ENCODE measurements around the gene OSTM1.
"Not testable (repeated sequence)": the region's sequence is repeated elsewhere in the genome, so short reads cannot be mapped to it uniquely, and the experiment has no call there.

The OSTM1 gene

DNA sequence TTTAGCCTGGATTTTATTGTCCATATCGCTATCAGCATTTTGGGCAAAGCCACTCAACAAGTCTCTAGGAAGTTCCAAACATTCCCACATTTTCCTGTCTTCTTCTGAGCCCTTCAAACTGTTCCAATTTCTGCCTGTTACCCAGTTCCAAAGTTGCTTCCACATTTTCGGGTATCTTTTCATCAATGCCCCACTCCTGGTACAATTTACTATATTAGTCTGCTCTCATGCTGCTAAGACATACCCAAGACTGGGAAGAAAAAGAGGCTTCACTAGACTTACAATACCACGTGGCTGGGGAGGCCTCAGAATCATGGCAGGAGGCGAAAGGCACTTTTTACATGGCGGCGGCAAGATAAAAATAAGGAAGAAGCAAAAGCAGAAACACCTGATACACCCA lies 58.3 kb downstream of the OSTM1 start:
- not testable (repeated sequence) for DNase-seq

DNA sequence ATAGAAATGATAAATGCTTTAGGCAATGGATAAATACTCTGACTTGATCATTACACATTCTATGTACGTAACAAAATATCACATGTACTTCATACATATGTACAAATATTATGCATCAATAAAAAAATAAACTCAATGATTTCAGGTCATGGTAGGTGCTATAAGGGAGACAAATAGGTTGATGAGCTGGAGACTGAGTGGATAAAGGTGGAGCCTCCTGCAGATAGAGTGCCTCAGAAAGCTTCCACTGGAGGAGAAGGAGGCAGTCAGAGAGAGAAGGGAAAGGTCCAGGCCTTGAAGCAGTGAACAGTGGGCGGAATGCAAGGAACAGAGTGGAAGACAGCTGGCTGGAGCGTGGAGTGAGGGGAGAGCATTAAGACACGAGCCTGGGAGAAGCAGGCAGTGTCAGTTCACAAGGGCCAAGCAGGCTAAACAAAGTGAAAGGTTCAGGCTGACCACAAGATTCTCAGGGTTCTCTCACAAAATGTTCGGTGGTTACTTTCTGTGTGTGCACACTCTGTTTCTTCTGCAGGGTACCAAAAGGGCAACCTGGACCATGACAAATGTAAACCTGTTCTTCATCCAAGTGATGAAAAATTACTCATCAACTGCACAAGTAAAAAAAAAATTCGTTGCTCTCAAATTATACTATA lies 60.6 kb downstream of the OSTM1 start:
- DNase-seq: no peak

- DNase-seq: no peak
These were observed 64.6 kb downstream of the OSTM1 start for GRCh38 chr6:108009894-108010293.

- DNase-seq: not testable (repeated sequence)
These were observed 65.3 kb downstream of the OSTM1 start for GRCh38 chr6:108009258-108009657.

GRCh38 chr6:108008363-108008762 lies 66.2 kb downstream of the OSTM1 start:
- no peak for DNase-seq

DNA sequence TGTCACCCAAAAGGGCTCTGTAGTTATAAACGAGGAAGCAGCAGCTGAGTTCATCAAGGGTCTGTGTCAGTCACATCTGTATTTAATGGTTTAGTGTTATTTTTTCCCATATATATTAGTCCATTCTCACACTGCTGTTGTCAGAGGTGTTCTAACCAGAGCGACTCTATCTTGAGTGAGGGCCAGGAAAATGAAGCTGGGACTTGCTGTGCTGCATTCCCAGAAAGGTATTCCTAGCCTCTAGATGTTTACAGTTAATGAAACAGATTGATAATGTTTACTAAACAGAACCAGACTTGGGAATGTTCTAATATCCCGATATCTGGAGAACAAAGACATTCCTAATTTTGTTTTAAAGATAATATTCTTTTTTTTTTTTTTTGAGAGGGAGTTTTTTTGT lies 68.6 kb downstream of the OSTM1 start:
- no peak for DNase-seq

DNA sequence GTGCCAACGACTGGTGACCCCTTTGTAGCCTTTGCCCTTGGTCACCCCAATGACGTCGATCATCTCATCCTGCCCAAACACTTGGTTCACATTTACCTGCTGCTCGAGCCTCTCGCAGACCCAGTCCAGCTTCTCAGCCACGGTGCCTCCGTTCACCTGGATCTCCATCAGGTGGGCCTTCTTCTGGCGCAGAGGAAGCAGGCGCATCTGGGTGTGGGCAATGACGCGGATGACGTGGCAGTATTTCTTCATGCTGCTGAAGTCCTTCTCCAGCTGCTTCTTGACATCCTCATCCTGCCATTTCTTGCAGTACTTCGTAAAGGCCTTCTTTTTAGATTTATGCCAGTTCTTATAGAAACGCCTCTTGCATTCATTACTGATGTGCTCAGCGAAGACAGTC lies 69.7 kb downstream of the OSTM1 start:
- DNase-seq: no peak

GRCh38 chr6:108002365-108003221 lies 71.9 kb downstream of the OSTM1 start:
- no peak for DNase-seq

- no peak for DNase-seq
These were observed 72.8 kb downstream of the OSTM1 start for GRCh38 chr6:108001696-108002231.

DNA sequence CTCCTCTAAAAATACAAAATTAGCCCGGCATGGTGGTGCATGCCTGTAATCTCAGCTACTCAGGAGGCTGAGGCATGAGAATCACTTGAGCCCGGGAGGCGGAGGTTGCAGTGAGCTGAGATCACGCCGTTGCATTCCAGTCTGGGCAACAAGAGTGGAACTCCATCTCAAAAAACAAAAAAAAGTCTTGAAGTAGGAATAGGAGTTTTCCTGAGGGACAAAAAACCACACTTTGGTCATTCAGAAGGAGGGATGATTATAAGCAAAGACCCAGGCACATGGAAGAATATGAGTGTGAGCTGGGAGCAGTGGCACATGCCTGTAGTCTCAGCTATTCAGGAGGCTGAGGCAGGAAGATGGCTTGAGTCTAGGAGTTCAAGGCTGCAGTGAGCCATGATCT lies 74.3 kb downstream of the OSTM1 start:
- not testable (repeated sequence) for DNase-seq

DNA sequence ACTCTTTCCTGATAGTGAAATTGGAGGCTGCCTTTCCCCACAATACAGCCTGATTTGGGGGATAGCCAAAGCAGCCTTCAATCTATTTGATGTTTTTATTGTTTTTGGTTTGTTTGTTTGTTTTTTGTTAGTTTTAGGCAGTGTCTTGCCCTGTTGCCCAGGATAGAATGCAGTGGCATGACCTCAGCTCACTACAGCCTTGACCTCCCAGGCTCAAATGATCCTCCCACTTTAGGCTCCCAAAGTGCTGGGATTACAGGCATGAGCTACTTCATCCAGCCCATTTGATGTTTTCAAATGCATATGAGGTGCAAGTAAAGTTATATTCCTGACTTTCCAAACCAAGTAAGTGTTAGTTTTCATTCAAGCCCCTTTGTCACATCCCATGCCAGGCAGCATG lies 75.2 kb downstream of the OSTM1 start:
- no peak for DNase-seq

DNA sequence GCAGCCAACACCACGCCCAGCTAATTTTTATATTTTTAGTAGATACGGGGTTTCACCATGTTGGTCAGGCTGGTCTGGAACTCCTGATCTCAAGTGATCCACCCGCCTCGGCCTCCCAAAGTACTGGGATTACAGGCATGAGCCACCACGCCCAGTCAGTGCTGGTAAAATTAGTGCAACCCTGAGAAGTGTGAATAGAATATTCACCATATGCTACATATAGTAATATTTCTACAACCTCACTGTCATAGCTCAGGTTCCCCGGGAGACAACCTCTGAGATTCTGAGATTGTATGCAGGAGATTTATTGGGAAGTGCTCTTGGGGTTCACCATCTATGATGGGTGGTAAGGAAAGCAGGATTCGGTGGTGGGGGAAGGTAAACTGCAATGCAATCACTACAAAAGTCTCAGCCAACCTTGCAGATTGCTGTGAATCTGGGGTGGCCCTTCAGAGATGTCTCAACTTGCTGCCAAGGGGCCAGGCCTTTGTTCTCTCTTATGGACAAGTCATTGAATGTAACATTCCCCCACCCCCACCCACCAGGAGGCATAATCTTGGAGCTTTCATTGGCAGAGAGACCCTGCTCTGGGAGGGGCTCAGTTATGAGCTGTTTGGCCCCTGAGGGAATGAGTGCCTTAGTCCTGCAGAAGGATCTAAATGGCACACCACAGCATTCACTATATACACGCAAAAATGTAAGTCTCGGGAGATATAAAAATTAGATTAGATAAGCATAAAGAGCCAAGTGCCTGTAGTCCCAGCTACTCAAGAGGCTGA lies 82.6 kb downstream of the OSTM1 start:
- no peak for DNase-seq

Data from activated gamma-delta T cell (primary cell).